Mesodermal cell (in vitro differentiated cells): ENCODE measurements around the gene HLA-B.

Source experiments
- H3K27ac ChIP-seq: 2 replicates; pipeline ENCODE4 v1.7.0; 2013; ENCODE audit warnings: mild to moderate bottlenecking, low read depth, low read length, moderate library complexity; ENCODE audit not compliant: severe bottlenecking
- H3K36me3 ChIP-seq: 2 replicates; pipeline ENCODE4 v1.7.1; 2013; ENCODE audit warnings: mild to moderate bottlenecking, low read length, moderate library complexity; ENCODE audit not compliant: control insufficient read depth, insufficient read depth
- H3K4me1 ChIP-seq: one replicate; pipeline ENCODE4 v1.7.1; 2013; ENCODE audit warnings: mild to moderate bottlenecking, low read length; ENCODE audit not compliant: insufficient read depth, control insufficient read depth, poor library complexity, severe bottlenecking
- H3K4me3 ChIP-seq: 2 replicates; pipeline ENCODE4 v1.7.0; 2013; ENCODE audit warnings: low read length, control low read depth, mild to moderate bottlenecking; ENCODE audit not compliant: insufficient read depth, poor library complexity, severe bottlenecking; ENCODE audit errors: extremely low read depth
- H3K9me3 ChIP-seq: 2 replicates; pipeline ENCODE4 v1.7.1; 2013; ENCODE audit warnings: mild to moderate bottlenecking, low read length, moderate library complexity; ENCODE audit not compliant: control insufficient read depth
- WGBS, 2 experiments: methylation state at CpG; one replicate each; pipeline ENCODE4 v1.1.5; 2013; ENCODE audit warnings: missing lambda C conversion rate in 2 of 2; ENCODE audit not compliant: insufficient coverage in 2 of 2; 5-methylcytosine and 5-hydroxymethylcytosine counted together

Gene HLA-B

DNA sequence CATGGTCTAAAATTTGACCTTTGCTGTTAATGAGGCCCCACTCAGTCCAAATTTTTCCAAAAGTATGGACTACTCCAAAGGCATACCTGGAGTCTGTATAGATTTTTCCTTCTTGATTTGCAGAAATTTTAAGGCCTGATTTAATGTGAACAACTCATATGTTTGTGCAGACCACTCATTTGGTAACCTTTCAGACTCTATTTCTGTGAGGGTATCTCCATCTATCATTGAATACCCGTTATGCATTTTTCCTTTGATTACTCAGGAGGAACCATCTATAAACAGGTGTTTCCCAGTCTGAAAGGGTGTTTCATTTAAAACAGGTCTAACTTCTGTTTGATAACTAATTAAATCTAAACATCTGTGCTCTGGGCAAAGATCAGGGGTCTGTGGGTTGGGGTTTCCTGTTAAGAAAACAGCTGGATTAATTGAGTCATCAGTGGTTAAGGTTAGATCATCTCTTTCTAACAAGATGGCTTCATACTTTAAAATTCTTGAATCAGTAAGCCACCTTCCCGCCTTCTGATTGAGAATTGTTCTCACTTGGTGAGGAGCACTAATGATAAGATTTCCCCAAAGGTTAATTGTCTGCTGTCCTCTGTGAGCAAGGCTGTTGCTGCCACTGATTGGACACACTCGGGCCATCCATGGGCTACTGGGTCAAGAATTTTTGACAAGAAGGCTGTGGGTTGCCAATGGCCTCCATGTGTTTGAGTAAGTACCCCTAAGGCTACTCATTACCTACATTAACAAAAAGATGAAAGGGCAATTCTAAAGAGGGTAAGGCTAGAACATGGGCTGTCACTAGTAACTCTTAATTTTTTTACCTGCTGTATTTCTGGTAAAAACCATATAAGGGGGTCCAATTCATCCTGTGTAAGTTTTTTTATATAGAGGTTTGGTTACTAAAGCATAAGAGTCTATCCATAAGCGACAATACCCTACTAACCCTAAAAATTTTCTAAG lies 24.1 kb downstream of the HLA-B start:
- Histone ChIP-seq H3K4me1 (no peaks in the 10 kb centered on the region), H3K4me3 (no peak overlapping the region), H3K36me3 (no peaks in the 10 kb centered on the region), H3K27ac (no peak overlapping the region), H3K9me3 (peaks cover 34% of the 10 kb centered on the region)
- 76% methylated on average over 2 of the region's 4 CpGs; no CpG with 5 or more reads in 1 of the 2 experiments for whole genome bisulfite sequencing, 2 experiments

DNA sequence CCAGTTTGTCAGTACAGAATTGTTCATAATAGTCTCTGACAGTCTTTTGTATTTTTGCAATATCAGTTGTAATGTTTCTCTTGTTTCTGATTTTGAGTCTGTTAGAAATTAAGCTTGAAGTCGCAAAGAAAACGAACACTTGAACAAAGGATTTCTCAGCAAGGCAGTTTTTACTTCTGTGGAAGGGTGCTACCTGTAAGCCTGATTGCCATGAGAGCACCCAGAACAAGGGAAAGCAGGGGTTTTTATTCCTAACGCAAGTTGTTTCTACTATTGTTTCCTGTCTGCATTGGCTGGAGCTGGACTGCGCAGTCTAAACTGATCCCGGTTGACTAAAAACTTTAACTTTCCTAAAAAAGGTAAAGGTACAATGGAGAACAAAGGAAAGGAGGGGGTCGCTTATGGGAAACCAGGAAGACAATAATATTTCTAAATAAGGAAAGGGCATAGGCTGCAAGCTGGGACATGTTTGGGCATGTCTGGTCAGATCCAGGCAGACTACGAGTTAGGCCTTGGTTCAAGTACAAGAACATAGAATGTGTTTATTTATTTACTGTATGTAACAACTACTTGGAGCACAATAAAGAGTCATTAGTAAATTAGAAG lies 28.5 kb downstream of the HLA-B start:
- H3K4me1 ChIP-seq: no peaks in the 10 kb centered on the region
- 74 to 75% methylated on average over 3 to 5 of the region's 7 CpGs for WGBS, 2 experiments
- no peak overlapping the region for H3K4me3 ChIP-seq
- peaks cover 25% of the 10 kb centered on the region for H3K9me3 ChIP-seq
- no peak overlapping the region for H3K27ac ChIP-seq
- no peaks in the 10 kb centered on the region for H3K36me3 ChIP-seq

DNA sequence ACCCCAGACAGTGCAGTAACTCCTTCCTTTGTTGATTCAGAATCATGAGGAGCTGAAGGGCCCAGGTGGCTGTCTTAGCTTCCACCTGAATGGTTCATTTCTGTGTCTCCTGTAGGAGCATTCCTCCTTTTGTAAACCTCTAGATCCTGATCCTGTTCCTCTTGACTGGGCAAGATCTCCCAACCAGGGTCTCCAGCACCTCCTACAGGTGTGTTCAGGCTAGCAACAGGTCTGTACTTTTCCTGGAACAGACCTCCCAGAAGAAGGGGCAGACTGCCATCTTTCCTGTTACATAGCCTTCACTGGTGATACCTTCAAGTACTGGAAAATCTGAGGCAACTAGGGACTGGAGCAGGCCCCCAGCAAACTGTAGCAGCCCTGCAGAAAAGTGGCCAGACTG lies 35.2 kb downstream of the HLA-B start:
- H3K4me3 ChIP-seq: no peak overlapping the region
- no peak overlapping the region for H3K27ac ChIP-seq
- no peaks in the 10 kb centered on the region for H3K9me3 ChIP-seq
- H3K36me3 ChIP-seq: no peaks in the 10 kb centered on the region
- H3K4me1 ChIP-seq: no peaks in the 10 kb centered on the region

DNA sequence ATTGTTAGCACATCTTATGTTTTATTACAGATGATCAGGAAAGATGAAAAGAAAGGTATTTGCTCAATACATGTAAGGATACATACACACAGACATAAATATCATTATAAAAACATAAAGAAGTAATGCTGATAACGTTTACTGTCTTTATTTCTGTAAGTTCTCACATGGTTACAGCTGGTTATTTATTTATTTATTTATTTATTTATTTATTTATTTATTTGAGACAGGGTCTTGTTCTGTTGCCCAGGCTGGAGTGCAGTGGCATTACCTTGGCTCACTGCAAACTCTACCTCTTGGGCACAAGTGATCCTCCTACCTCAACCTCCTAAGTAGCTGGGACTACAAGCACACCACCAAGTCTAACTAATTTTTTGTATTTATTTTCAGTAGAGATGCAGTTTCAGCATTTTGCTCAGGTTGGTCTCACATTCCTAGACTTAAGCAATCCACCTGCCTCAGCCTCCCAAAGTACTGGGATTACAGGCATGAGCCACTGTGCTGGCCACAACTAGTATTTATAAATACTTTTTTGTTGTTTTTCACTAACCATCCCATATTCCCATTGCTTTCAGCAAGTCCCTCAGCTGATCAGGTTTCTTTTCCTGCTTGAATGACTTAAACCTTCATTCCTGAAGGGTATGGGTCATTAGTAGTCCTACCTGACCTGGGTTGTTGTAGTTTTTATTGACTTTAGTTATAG lies 35.8 kb downstream of the HLA-B start:
- Histone ChIP-seq H3K4me1 (no peaks in the 10 kb centered on the region), H3K27ac (no peak overlapping the region), H3K36me3 (no peaks in the 10 kb centered on the region), H3K4me3 (no peak overlapping the region), H3K9me3 (no peaks in the 10 kb centered on the region)
- WGBS, 2 experiments: no CpG with 5 or more reads among the region's 1 CpG

DNA sequence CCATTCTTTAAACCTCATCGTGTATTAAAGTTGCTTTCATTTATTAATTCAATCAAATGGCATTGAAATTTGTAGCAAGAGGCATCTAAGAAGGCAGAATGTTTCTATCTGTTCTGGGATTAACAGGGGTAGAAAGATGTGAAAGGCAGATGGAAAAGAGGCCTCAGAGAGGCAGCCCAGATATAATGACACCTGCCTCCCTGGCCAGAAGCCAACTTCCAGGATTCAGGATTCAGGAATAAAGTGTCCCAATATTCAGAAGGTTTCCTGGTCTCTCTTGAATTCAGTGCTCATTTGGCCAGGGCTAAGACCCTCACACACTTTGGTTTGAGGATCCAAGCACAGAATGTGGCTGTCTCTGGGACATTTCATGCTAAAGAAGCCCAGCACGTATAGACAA lies 39.9 kb downstream of the HLA-B start:
- 63 to 100% methylated on average over 1 of the region's 2 CpGs for WGBS, 2 experiments
- H3K36me3 ChIP-seq: no peaks in the 10 kb centered on the region
- no peak overlapping the region for H3K4me3 ChIP-seq
- no peak overlapping the region for H3K27ac ChIP-seq
- H3K4me1 ChIP-seq: no peaks in the 10 kb centered on the region
- H3K9me3 ChIP-seq: no peaks in the 10 kb centered on the region

DNA sequence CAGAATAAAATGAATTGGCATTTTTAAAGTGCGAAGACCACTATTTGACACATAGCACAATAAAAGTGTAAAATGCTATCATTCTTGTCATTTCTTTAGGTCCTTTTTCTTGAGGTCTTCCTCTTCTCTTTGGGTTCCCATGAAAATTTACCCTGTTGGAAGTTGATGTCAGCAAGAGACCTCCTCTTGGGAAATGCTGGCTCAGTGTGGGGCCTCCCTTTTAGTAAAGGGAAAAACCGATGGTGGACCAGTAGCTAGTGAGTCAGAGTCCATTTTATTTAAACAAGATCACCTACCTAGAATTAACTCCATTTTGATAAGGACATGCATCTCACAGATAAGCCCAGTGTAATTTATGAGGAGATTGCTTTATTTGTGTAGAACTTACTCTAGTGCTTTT lies 47.3 kb downstream of the HLA-B start:
- Histone ChIP-seq H3K9me3 (no peaks in the 10 kb centered on the region), H3K4me3 (no peak overlapping the region), H3K27ac (no peak overlapping the region), H3K4me1 (no peaks in the 10 kb centered on the region), H3K36me3 (no peaks in the 10 kb centered on the region)
- WGBS, 2 experiments: 80% methylated on average over 1 of the region's 2 CpGs; no CpG with 5 or more reads in 1 of the 2 experiments

DNA sequence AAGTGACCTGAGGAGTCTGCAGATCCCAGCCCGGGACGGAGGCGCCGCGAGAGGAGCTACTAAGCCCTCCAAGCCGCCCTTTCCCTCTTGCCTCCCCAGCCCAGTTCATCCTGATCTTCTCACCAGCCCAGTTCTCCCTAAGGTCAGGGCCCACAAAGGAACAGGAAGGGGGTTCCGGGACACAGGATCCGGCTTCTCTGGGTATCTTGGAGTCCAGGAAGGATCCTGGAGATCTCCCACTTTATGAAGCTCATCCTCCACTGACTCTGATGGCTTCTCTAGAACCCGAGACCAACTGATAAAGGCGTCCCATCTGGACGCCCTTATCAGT lies 48.2 kb downstream of the HLA-B start:
- Histone ChIP-seq H3K36me3 (no peaks in the 10 kb centered on the region), H3K27ac (no peak overlapping the region), H3K4me3 (no peak overlapping the region), H3K4me1 (no peaks in the 10 kb centered on the region), H3K9me3 (no peaks in the 10 kb centered on the region)
- 58 to 92% methylated on average over 6 to 7 of the region's 11 CpGs for WGBS, 2 experiments

DNA sequence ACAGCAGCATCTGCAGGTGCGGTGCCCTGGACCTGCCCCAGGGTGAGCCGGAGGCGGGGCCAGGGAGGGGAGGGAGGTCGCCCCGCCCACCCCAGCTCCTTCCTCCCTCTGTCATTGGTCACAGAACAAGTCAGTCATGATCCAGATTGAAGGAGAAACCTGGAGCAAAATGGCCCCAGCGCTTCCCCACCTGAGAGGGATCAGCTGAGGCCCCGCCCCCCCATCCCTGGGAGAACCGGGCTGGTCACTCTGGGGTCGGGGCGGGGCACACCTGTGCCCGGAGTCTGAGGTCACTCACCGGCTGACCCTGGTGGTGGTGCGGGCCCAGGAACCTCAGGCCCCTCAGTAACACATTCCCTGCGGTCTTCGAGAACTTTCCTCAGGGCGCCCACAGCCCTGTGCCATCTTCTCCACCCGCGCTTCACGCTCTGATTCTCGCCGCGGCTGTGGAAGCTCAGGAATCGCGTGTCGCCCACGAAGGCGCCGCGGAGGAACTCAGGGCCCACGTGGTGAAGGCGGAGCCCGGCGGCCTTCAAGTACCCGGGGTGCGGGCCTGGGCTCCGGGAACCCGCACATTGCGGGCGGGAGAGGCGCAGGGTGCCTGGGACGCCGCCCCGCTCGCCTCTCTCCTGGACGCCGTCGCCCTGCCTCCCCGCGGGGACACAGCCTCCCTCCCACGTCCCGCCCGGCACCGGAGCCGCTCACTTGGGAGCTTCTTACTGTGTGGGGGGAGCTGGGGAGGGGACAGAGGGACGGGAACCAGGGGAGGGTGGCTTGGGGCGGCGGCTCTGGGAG lies 48.7 kb downstream of the HLA-B start:
- no peaks in the 10 kb centered on the region for H3K4me1 ChIP-seq
- no peaks in the 10 kb centered on the region for H3K36me3 ChIP-seq
- 44 to 53% methylated on average over 20 to 44 of the region's 57 CpGs for WGBS, 2 experiments
- no peak overlapping the region for H3K27ac ChIP-seq
- H3K9me3 ChIP-seq: no peaks in the 10 kb centered on the region
- no peak overlapping the region for H3K4me3 ChIP-seq

DNA sequence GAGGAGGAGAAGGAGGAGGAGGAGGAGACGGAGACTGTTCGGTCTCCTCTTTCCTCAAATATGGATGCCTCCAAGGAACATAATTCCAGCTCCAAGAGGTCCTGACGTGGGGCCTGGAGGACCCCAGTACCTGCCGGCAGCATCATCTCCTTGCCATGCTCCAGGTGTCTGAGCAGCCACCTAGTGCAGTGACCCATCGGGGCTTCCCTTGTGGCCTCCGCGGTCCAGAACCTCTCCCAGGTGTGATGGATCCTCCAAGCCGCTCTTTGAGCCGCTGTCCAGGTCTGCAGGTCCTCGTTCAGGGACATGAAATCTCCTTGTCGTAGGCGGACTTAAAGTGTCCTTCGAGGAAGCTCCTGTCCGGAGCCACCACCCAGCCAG lies 49.3 kb downstream of the HLA-B start:
- Histone ChIP-seq H3K4me3 (no peak overlapping the region), H3K36me3 (no peaks in the 10 kb centered on the region), H3K4me1 (no peaks in the 10 kb centered on the region), H3K27ac (no peak overlapping the region), H3K9me3 (no peaks in the 10 kb centered on the region)
- 86 to 89% methylated on average over 8 to 13 of the region's 14 CpGs for WGBS, 2 experiments

DNA sequence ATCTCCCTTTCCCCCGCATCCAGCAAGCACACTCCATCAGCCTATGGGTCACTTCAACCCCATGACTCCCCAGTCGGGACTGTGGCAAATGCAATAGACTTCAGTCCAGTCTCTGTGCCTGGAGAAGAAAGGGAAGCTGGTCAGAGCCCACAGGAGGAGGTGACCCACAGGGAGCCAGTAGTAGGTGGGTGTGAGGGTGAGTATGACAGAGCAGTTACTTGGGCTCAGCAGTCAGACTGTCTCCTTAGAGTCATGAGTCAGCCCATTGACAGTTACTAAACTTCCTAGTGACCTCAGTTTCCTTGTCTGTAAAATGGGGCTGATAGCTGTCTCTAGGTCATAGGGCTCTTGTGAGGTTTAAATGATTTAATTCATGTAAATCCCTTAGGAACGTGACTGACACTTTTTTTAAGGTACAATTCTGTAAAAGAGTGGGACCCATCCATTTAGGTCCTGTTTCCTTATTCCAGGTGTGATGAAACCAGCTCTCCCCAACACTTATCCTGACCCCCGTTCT lies 51.2 kb downstream of the HLA-B start:
- no peaks in the 10 kb centered on the region for H3K36me3 ChIP-seq
- H3K4me3 ChIP-seq: no peak overlapping the region
- no peaks in the 10 kb centered on the region for H3K9me3 ChIP-seq
- H3K4me1 ChIP-seq: no peaks in the 10 kb centered on the region
- WGBS, 2 experiments: 83% methylated on average over 2 of the region's 4 CpGs; no CpG with 5 or more reads in 1 of the 2 experiments
- no peak overlapping the region for H3K27ac ChIP-seq
